ENCODE measurements around the gene KIF12.
"Not testable (repeated sequence)": the region's sequence is repeated elsewhere in the genome, so short reads cannot be mapped to it uniquely, and the experiment has no call there.

Gene KIF12

GRCh38 chr9:114098936-114099668 is at the start of gene KIF12:
Gene KIF12, minus strand, starts transcription at chr9:114099292. Its CDS starts 16 bp downstream, at chr9:114099276.
- no peak for DNase-seq (ENCODE audit: low read depth in 3 of 3, low spot score in 1 of 3)

- DNase-seq (ENCODE audit: low read depth in 3 of 3, low spot score in 1 of 3): no peak
Observed at GRCh38 chr9:114146735-114147134, 47.6 kb upstream of the KIF12 start.

GRCh38 chr9:114143234-114143633 is 44.1 kb upstream of the KIF12 start:
- DNase-seq (ENCODE audit: low read depth in 3 of 3, low spot score in 1 of 3): no peak

GRCh38 chr9:114141553-114142402 is 42.7 kb upstream of the KIF12 start:
- no peak for DNase-seq (ENCODE audit: low read depth in 3 of 3, low spot score in 1 of 3)

- no peak for DNase-seq (ENCODE audit: low read depth in 3 of 3, low spot score in 1 of 3)
Observed at GRCh38 chr9:114140850-114141249, 41.8 kb upstream of the KIF12 start.

- no peak for DNase-seq (ENCODE audit: low read depth in 3 of 3, low spot score in 1 of 3)
Observed at GRCh38 chr9:114140401-114140800, 41.3 kb upstream of the KIF12 start.

- no peak for DNase-seq (ENCODE audit: low read depth in 3 of 3, low spot score in 1 of 3)
Observed at GRCh38 chr9:114139071-114139470, 40.0 kb upstream of the KIF12 start.

GRCh38 chr9:114138552-114138971 is 39.5 kb upstream of the KIF12 start:
- no peak for DNase-seq (ENCODE audit: low read depth in 3 of 3, low spot score in 1 of 3)

- DNase-seq (ENCODE audit: low read depth in 3 of 3, low spot score in 1 of 3): no peak
Observed at GRCh38 chr9:114137831-114138230, 38.7 kb upstream of the KIF12 start.

- no peak for DNase-seq (ENCODE audit: low read depth in 3 of 3, low spot score in 1 of 3)
Observed at GRCh38 chr9:114134827-114135396, 35.8 kb upstream of the KIF12 start.

- no peak for DNase-seq (ENCODE audit: low read depth in 3 of 3, low spot score in 1 of 3)
Observed at GRCh38 chr9:114132550-114132918, 33.4 kb upstream of the KIF12 start.

- no peak for DNase-seq (ENCODE audit: low read depth in 3 of 3, low spot score in 1 of 3)
Observed at GRCh38 chr9:114131808-114132549, 32.9 kb upstream of the KIF12 start.

- DNase-seq (ENCODE audit: low read depth in 3 of 3, low spot score in 1 of 3): no peak
Observed at GRCh38 chr9:114130624-114131277, 31.7 kb upstream of the KIF12 start.

GRCh38 chr9:114130141-114130540 is 31.0 kb upstream of the KIF12 start:
- no peak for DNase-seq (ENCODE audit: low read depth in 3 of 3, low spot score in 1 of 3)

- DNase-seq (ENCODE audit: low read depth in 3 of 3, low spot score in 1 of 3): not testable (repeated sequence)
Observed at GRCh38 chr9:114128759-114129158, 29.7 kb upstream of the KIF12 start.

GRCh38 chr9:114126247-114127060 is 27.4 kb upstream of the KIF12 start:
- DNase-seq (ENCODE audit: low read depth in 3 of 3, low spot score in 1 of 3): no peak

- no peak for DNase-seq (ENCODE audit: low read depth in 3 of 3, low spot score in 1 of 3)
Observed at GRCh38 chr9:114125476-114126013, 26.5 kb upstream of the KIF12 start.

GRCh38 chr9:114124666-114125475 is 25.8 kb upstream of the KIF12 start:
- DNase-seq (ENCODE audit: low read depth in 3 of 3, low spot score in 1 of 3): no peak

GRCh38 chr9:114124138-114124537 is 25.0 kb upstream of the KIF12 start:
- DNase-seq (ENCODE audit: low read depth in 3 of 3, low spot score in 1 of 3): no peak
